Common myeloid progenitor, CD34-positive (primary cell): Measurements from ENCODE around the gene SASH1.

Experiments used
- CTCF ChIA-PET: fragments of 350-600 bp; sonication (Branson Sonifier 250); formaldehyde crosslinking; loops from one replicate; lab custom pipeline; 2021; ENCODE audit warnings: antibody characterized with exemption; lab: Charles Lee
- POLR2A ChIA-PET: fragments of 350-600 bp; sonication (Branson Sonifier 250); formaldehyde crosslinking; loops from one replicate; lab custom pipeline; 2021; ENCODE audit warnings: antibody characterized with exemption; lab: Charles Lee
- DNase-seq, 3 donors: peaks; one replicate each; pipeline versions ENCODE4 v3.0.0 to v3.0.0-alpha.2; 2013
- H3K27ac ChIP-seq, 2 experiments: 1 replicate in 1 of 2; 2 replicates in 1 of 2; pipeline ENCODE4 v1.7.0; 2013; ENCODE audit warnings: inconsistent platforms in 2 of 2, low read length in 2 of 2, mild to moderate bottlenecking in 2 of 2, low read depth in 1 of 2, moderate library complexity in 1 of 2; ENCODE audit not compliant: severe bottlenecking in 2 of 2, insufficient read depth in 1 of 2, poor library complexity in 1 of 2
- H3K27me3 ChIP-seq, 5 experiments: replicated peaks in 2 of 5; 1 replicate in 3 of 5; 2 replicates in 2 of 5; pipeline versions ENCODE4 v1.6.1 to v1.7.0; 2013; ENCODE audit warnings: low read length in 4 of 5, mild to moderate bottlenecking in 2 of 5, moderate library complexity in 2 of 5, inconsistent platforms in 1 of 5; ENCODE audit not compliant: insufficient read depth in 5 of 5, control insufficient read depth in 4 of 5
- H3K36me3 ChIP-seq, 4 experiments: 1 replicate in 2 of 4; 2 replicates in 2 of 4; pipeline versions ENCODE4 v1.6.1 to v1.7.0; 2013; ENCODE audit warnings: low read length in 3 of 4, control low read depth in 1 of 4, mild to moderate bottlenecking in 1 of 4; ENCODE audit not compliant: control insufficient read depth in 4 of 4, insufficient read depth in 4 of 4
- H3K4me1 ChIP-seq, 4 experiments: 1 replicate in 3 of 4; 2 replicates in 1 of 4; pipeline versions ENCODE4 v1.6.1 to v1.7.1; 2013; ENCODE audit warnings: low read length in 3 of 4, mild to moderate bottlenecking in 3 of 4, control low read depth in 1 of 4, inconsistent platforms in 1 of 4, moderate library complexity in 1 of 4; ENCODE audit not compliant: control insufficient read depth in 4 of 4, insufficient read depth in 4 of 4; ENCODE audit errors: control extremely low read depth in 1 of 4
- H3K4me3 ChIP-seq, 7 experiments: 1 replicate in 4 of 7; 2 replicates in 3 of 7; pipeline versions ENCODE4 v1.5.1 to v1.7.0; 2013; ENCODE audit warnings: mild to moderate bottlenecking in 7 of 7, low read length in 6 of 7, moderate library complexity in 6 of 7, inconsistent platforms in 2 of 7, low read depth in 2 of 7, control low read depth in 1 of 7; ENCODE audit not compliant: insufficient read depth in 4 of 7, control insufficient read depth in 1 of 7; ENCODE audit errors: extremely low read depth in 1 of 7
- H3K9me3 ChIP-seq, 5 experiments: 1 replicate in 4 of 5; 2 replicates in 1 of 5; pipeline versions ENCODE4 v1.6.1 to v1.7.1; 2013; ENCODE audit warnings: low read length in 4 of 5, mild to moderate bottlenecking in 2 of 5, inconsistent platforms in 1 of 5, low read depth in 1 of 5, moderate library complexity in 1 of 5; ENCODE audit not compliant: control insufficient read depth in 4 of 5, insufficient read depth in 2 of 5; ENCODE audit errors: control extremely low read depth in 1 of 5
- WGBS: methylation state at CpG from one replicate; pipeline ENCODE4 v1.1.5; 2013; ENCODE audit not compliant: insufficient coverage; 5-methylcytosine and 5-hydroxymethylcytosine counted together

Gene SASH1

DNA sequence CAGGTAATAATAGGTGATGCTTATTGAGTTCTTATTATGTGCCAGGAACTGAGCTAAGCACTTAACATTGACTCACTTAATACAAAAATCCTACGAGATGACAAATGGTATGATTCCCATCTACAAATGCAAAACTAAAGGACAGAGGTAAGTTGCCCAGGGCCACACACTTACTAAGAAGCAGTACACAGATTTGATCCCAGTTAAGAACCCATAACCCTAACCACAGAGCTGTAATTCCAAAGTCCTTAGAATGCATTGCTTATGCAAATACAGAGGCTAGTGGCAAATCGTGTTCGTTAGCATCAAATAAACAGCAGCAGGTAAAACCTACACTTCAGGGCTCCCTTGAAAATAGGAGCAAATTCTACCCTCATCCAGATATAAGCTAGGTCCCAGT lies 104.0 kb downstream of the SASH1 start:
- ChIA-PET CTCF (no interaction called here), POLR2A (no interaction called here)
- 100% methylated on average over 3 of the region's 3 CpGs for WGBS
- Histone ChIP-seq H3K9me3 (no peaks in the 10 kb centered on the region), H3K27me3 (peaks cover 0 to 27% (median 3%) of the 10 kb centered on the region in 5 experiments), H3K4me1 (peaks cover 0 to 1% (median 0%) of the 10 kb centered on the region in 4 experiments), H3K36me3 (no peaks in the 10 kb centered on the region), H3K27ac (no peak overlapping the region), H3K4me3 (no peak overlapping the region)
- no peak for DNase-seq

DNA sequence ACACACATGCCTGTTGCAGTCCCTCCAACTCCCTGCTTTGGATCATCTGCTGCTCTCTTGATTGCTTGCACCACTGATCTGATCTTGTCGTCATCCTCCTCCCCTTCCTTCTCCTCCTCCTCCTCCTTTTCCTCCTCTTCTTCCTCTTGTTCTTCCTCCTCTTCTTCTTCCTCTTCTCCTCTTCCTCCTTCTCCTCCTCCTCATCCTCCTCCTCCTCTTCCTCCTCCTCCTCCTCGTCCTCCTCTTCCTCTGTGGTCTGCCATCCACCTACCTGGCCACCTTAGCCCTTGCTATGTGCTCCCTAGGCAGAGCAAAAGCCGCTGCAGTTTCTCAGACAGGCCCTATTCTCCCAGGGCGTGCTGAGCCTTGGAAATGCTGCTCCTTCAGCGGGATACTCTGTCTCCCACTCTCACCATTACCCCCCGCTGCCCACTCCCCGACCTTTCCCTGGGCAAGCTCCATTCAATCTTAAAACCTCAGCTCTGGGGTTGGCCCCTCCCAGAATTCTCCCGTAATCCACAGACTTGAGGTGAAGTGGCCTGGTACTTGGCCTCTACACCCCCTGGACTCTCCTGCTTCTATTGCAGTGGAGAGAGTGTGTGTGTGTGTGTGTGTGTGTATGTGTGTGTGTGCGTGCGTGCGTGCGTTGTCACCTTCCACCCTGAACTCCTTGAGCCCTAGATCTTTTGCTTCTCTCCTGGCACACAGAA lies 105.0 kb downstream of the SASH1 start:
- Histone ChIP-seq H3K9me3 (no peaks in the 10 kb centered on the region), H3K4me1 (no peaks in the 10 kb centered on the region), H3K27ac (no peak overlapping the region), H3K27me3 (peaks cover 0 to 35% (median 3%) of the 10 kb centered on the region in 5 experiments), H3K4me3 (no peak overlapping the region), H3K36me3 (no peaks in the 10 kb centered on the region)
- WGBS: 96% methylated on average over 4 of the region's 12 CpGs
- ChIA-PET CTCF (no interaction called here), POLR2A (no interaction called here)
- no peak for DNase-seq

DNA sequence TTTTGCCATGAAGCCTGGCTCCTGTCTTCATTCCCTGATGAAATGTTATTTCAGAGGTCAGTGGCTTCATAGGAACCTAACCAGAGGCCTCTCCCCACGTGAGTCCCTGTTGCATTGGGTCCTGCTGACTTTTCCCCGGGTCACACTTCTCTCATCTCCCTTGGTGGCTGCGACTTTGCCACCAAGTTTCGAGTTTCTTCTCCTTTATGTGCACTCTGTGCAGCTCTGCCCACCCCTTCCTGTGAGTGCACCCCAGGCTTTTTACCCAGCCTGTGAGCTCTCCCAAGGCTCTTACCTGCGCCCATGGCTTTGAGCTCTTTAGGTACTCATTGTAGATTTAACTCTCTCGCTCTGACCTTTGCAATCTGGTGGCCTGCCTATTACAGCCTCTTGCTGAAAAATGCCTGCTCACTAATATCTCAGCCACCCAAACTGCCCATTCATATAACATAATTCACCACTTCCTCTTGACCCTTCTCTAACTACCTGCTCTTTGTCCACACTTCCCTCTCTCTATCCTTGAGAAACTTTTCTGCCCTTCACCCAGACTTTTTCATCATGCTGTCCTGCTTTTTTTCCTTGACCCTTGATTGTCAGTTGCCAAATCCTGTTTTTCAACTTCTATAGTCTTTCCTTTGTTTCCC lies 105.9 kb downstream of the SASH1 start:
- ChIA-PET CTCF (no interaction called here), POLR2A (no interaction called here)
- Histone ChIP-seq H3K27ac (no peak overlapping the region), H3K27me3 (peaks cover 0 to 35% (median 3%) of the 10 kb centered on the region in 5 experiments), H3K36me3 (no peaks in the 10 kb centered on the region), H3K4me3 (no peak overlapping the region), H3K4me1 (no peaks in the 10 kb centered on the region), H3K9me3 (no peaks in the 10 kb centered on the region)
- peak in 1 of 3 donors; percentile 24 for DNase-seq
- 59% methylated on average over 6 of the region's 6 CpGs for WGBS

DNA sequence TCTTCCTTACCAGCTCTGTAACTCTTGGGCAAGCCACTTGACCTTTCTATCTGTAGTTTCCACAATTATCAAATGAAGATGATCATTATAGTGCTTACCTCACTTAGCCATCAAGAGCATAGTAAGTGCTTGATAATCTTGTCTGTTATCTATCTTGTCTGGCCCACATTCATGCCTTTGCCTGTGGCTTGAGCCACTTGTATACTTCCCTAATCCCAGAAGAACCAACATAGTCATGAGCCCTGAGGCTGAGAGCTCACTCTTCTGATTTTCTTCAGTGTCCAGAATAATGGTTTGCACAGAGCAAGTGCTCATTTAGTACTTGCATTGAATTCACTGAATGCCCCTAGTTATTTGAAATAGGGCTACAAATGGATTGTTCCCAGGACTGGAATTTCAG lies 108.2 kb downstream of the SASH1 start:
- H3K27ac ChIP-seq: no peak overlapping the region
- no peaks in the 10 kb centered on the region for H3K9me3 ChIP-seq
- no peaks in the 10 kb centered on the region for H3K4me1 ChIP-seq
- DNase-seq: no peak
- POLR2A ChIA-PET: no interaction called here
- CTCF ChIA-PET: no interaction called here
- H3K36me3 ChIP-seq: no peaks in the 10 kb centered on the region
- H3K4me3 ChIP-seq: no peak overlapping the region
- H3K27me3 ChIP-seq: peaks cover 0 to 35% (median 8%) of the 10 kb centered on the region in 5 experiments

DNA sequence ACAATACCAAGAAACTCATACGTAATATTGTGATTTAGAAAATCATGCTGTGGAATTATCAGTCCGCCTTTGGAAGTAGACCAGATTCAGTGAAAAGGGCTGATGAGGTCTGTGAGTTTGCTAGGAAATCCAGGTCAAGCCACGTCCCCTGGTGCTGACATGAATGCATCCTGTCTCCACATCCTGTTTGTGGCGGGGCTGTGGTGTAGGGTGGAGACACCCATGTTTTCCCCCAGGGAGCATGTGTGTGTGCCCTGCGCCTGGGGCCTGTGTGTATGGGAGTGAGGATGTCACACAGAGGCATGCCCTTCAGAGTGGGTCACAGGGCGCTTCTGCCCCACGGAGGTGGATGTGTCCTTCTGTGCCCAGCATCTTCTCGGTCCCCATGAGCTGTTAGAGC lies 109.1 kb downstream of the SASH1 start:
- 84% methylated on average over 5 of the region's 8 CpGs for WGBS
- peak in 1 of 3 donors; percentile 30 for DNase-seq
- POLR2A ChIA-PET: no interaction called here
- no peak overlapping the region for H3K4me3 ChIP-seq
- no peaks in the 10 kb centered on the region for H3K36me3 ChIP-seq
- H3K27me3 ChIP-seq: peaks cover 0 to 33% (median 8%) of the 10 kb centered on the region in 5 experiments
- H3K27ac ChIP-seq: no peak overlapping the region
- CTCF ChIA-PET: interaction anchor here (1.2 kb wide), 1 partner anchor 275 kb away, joined by 3 read pairs; no protein-coding TSS in a partner anchor
- no peaks in the 10 kb centered on the region for H3K4me1 ChIP-seq
- no peaks in the 10 kb centered on the region for H3K9me3 ChIP-seq

DNA sequence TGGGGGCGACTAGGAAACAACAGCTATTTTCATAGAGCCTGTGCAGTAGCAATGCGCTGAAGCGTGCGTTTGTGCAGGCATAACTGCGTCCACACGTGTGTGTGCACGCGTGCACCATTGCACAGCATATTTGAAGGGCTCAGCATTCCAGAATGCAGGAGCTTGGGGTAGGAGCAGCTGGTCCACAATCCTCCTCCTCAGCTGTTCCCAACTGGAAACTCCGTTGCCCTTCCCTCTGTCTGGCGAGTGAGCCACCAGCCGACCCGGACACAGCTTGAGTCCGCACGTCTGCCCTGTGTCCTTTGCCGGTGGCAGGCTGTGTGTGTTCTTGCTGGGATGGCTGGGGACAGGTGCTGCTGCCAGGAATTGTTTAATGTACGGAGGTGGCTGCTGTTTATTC lies 110.2 kb downstream of the SASH1 start:
- Histone ChIP-seq H3K9me3 (no peaks in the 10 kb centered on the region), H3K27me3 (peaks cover 0 to 22% (median 5%) of the 10 kb centered on the region in 5 experiments), H3K36me3 (no peaks in the 10 kb centered on the region), H3K27ac (no peak overlapping the region), H3K4me1 (no peaks in the 10 kb centered on the region), H3K4me3 (no peak overlapping the region)
- ChIA-PET POLR2A (no interaction called here), CTCF (interaction anchor here (1.0 to 1.2 kb wide), 3 partner anchors 11 to 276 kb away, joined by 3 read pairs; no protein-coding TSS in a partner anchor)
- DNase-seq: no peak
- 97% methylated on average over 15 of the region's 16 CpGs for WGBS

DNA sequence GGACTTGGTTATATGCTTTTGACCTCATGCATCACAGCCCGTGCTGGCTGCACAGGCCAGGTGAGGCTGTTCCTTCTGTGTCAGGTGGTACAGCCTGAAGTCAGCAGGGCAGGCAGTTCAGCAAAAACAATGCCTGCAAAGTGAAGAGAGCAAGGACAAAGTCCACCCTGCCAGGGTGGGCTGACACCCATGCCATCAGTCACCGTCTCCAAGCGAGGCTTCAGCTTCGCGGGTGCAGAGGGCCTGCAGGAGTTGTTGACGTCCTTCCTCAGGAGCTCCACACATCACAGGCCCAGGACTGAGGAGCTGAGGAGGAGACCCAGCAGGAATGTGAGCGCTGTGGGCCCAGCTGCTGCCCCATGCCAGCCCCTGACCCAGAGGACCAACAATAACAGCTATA lies 111.3 kb downstream of the SASH1 start:
- CTCF ChIA-PET: interaction anchor here (0.6 to 1.6 kb wide), 3 partner anchors 10 to 277 kb away, joined by 3 to 6 read pairs (median 4); no protein-coding TSS in a partner anchor
- POLR2A ChIA-PET: no interaction called here
- Histone ChIP-seq H3K27ac (no peak overlapping the region), H3K4me3 (no peak overlapping the region), H3K27me3 (peaks cover 0 to 14% (median 5%) of the 10 kb centered on the region in 5 experiments), H3K4me1 (no peaks in the 10 kb centered on the region), H3K9me3 (no peaks in the 10 kb centered on the region), H3K36me3 (no peaks in the 10 kb centered on the region)
- DNase-seq: no peak
- WGBS: 98% methylated on average over 7 of the region's 7 CpGs
